GM18870 (cell line): ENCODE measurements around the gene RHBDL3.
A peak's percentile ranks its signal among the peaks of the same experiment; 100 is the strongest.
"Not testable (repeated sequence)": the region's sequence is repeated elsewhere in the genome, so short reads cannot be mapped to it uniquely, and the experiment has no call there.

Experiments
- ATAC-seq: cut with Tn5 transposase; IDR thresholded peaks from one replicate; pipeline ENCODE4 v1.9.1; 2021; ENCODE audit warnings: moderate library complexity; ENCODE audit not compliant: unreplicated experiment

Gene RHBDL3

GRCh38 chr17:32323046-32323445, 57.4 kb downstream of the RHBDL3 start:
- ATAC-seq = no peak

GRCh38 chr17:32323811-32324491, 58.3 kb downstream of the RHBDL3 start:
- ATAC-seq = no peak

GRCh38 chr17:32327911-32328310, 62.3 kb downstream of the RHBDL3 start:
- ATAC-seq = no peak

GRCh38 chr17:32330147-32330546, 64.5 kb downstream of the RHBDL3 start:
- no peak for ATAC-seq

GRCh38 chr17:32331243-32332040, 65.8 kb downstream of the RHBDL3 start:
- ATAC-seq = no peak

- no peak for ATAC-seq
Measured at GRCh38 chr17:32333187-32333586, 67.6 kb downstream of the RHBDL3 start.

GRCh38 chr17:32335046-32335445, 69.4 kb downstream of the RHBDL3 start:
- ATAC-seq = no peak

- no peak for ATAC-seq
Measured at GRCh38 chr17:32335687-32336086, 70.1 kb downstream of the RHBDL3 start.

- ATAC-seq = no peak
Measured at GRCh38 chr17:32341141-32341856, 75.7 kb downstream of the RHBDL3 start.

- ATAC-seq = peak; percentile 78
Measured at GRCh38 chr17:32341857-32342602, 76.4 kb downstream of the RHBDL3 start, which contains the start of gene C17orf75. Gene C17orf75 (minus strand): TSS chr17:32342173. CDS start chr17:32342139, 34 bp downstream.

- ATAC-seq = no peak
Measured at GRCh38 chr17:32342603-32343325, 77.1 kb downstream of the RHBDL3 start.

- ATAC-seq = no peak
Measured at GRCh38 chr17:32345951-32346600, 80.4 kb downstream of the RHBDL3 start.

- ATAC-seq = no peak
Measured at GRCh38 chr17:32348483-32348800, 82.8 kb downstream of the RHBDL3 start.

- ATAC-seq = no peak
Measured at GRCh38 chr17:32349503-32349853, 83.8 kb downstream of the RHBDL3 start.

- peak; percentile 86 for ATAC-seq
Measured at GRCh38 chr17:32349854-32350665, 84.4 kb downstream of the RHBDL3 start, which contains the start of gene ZNF207. Gene ZNF207 (plus strand): TSS chr17:32350157. CDS start chr17:32350286, 129 bp downstream.

GRCh38 chr17:32350666-32351418, 85.2 kb downstream of the RHBDL3 start:
- peak; percentile 9 for ATAC-seq

- ATAC-seq = not testable (repeated sequence)
Measured at GRCh38 chr17:32352734-32353133, 87.1 kb downstream of the RHBDL3 start.

GRCh38 chr17:32355649-32356377, 90.2 kb downstream of the RHBDL3 start:
- ATAC-seq = no peak
